ENCODE data around the gene RGR. TPM values are rescaled to one million over a fixed set of nuclear protein-coding genes. Genes with fewer than 3 reads are reported as not detected.

RGR gene
- polyA plus RNA-seq, 1 donor (not counting 4 experiments of a cell fraction or from before 2014, with no cell fraction given), result not detected

DNA sequence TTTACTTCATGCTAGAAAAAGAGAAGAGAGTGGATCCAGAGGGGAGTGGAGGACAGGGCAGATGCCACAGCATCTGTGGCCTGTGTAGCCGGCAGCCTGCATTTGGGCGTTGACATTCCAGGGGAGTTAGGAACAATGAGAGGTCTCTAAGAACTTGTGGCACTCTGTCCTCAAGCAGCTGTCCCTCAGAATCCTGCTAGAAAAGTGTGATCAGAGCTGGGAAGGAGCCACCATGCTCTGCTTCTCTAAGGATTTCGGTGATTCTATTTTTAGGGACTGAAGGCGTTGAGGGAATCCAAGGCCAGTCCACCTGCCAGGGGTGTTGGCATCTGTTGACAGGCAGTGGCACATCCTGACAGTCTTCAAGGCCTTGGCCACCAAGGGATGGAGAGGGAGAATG, 27.1 kb upstream of the RGR start:
- dilution Hi-C loops (cut with MboI; ENCODE audit: extremely low pct_ligation_motif_present, low sequenced_read_pairs), result no loop called here
- Histone ChIP-seq H3K9ac (ENCODE audit: control insufficient read depth, extremely low read depth, insufficient read depth, low read length) (no peak overlapping the region), H3K9me3 (ENCODE audit: control insufficient read depth, low read depth, low read length) (no peaks in the 10 kb centered on the region), H4K20me1 (ENCODE audit: control insufficient read depth, extremely low read depth, insufficient read depth, low read length) (no peaks in the 10 kb centered on the region), H3K36me3 (ENCODE audit: control insufficient read depth in 2 of 2, extremely low read depth in 1 of 2, insufficient read depth in 2 of 2, low read length in 2 of 2) (no peaks in the 10 kb centered on the region), H3K27ac (ENCODE audit: control insufficient read depth, insufficient read depth, low read length) (no peak overlapping the region), H3K27me3 (ENCODE audit: control insufficient read depth, extremely low read depth, insufficient read depth, low read length) (no peaks in the 10 kb centered on the region), H3K4me2 (ENCODE audit: control insufficient read depth, extremely low read depth, insufficient read depth, low read depth, low read length) (no peak overlapping the region), H3K9me1 (ENCODE audit: control insufficient read depth, extremely low read depth, insufficient read depth, low read length) (no peaks in the 10 kb centered on the region), H3K79me2 (ENCODE audit: control insufficient read depth, insufficient read depth, low read length) (no peaks in the 10 kb centered on the region), H2AFZ (ENCODE audit: control insufficient read depth, low read length) (no peak overlapping the region), H3K4me1 (ENCODE audit: control insufficient read depth, extremely low read depth, insufficient read depth, low read length) (no peaks in the 10 kb centered on the region), H3K4me3 (ENCODE audit: control insufficient read depth in 2 of 3, extremely low read depth in 1 of 3, insufficient read depth in 2 of 3, low read depth in 1 of 3, low read length in 3 of 3) (no peak overlapping the region)
- TF ChIP-seq, protein P1, sequence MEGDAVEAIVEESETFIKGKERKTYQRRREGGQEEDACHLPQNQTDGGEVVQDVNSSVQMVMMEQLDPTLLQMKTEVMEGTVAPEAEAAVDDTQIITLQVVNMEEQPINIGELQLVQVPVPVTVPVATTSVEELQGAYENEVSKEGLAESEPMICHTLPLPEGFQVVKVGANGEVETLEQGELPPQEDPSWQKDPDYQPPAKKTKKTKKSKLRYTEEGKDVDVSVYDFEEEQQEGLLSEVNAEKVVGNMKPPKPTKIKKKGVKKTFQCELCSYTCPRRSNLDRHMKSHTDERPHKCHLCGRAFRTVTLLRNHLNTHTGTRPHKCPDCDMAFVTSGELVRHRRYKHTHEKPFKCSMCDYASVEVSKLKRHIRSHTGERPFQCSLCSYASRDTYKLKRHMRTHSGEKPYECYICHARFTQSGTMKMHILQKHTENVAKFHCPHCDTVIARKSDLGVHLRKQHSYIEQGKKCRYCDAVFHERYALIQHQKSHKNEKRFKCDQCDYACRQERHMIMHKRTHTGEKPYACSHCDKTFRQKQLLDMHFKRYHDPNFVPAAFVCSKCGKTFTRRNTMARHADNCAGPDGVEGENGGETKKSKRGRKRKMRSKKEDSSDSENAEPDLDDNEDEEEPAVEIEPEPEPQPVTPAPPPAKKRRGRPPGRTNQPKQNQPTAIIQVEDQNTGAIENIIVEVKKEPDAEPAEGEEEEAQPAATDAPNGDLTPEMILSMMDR (optimal IDR thresholded peaks at IDR 0.05 in 1 of 3, IDR thresholded peaks at IDR 0.05 in 1 of 3, conservative IDR thresholded peaks at IDR 0.05 in 1 of 3; ENCODE audit: extremely low read depth in 1 of 3, insufficient read depth in 2 of 3, low read length in 3 of 3), result no peak
- no peak for TF ChIP-seq EZH2 (IDR thresholded peaks at IDR 0.05; ENCODE audit: low read length)
- FAIRE-seq (no peak), DNase-seq (ENCODE audit: low read depth, low spot score) (no peak)

DNA sequence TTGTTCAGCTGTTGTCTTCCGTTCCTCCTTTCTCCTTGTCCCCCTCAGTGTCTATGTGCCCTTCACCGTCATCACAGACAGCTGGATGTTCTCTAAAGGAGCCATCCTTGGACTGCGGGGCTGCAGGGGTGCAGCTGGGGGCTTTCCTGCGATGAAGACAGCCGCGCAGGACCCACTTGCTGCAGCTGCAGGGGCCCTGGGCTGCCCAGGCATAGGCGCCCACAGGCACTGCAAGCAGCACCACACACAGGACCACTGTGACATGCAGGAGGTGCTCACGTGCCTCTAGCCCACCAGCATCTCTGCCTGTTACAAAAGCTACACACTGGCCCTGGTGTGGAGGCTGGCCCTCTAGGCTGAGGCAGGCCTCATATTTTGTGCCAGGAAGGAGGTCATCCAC, 22.9 kb upstream of the RGR start:
- no peak for DNase-seq (ENCODE audit: low read depth, low spot score)
- no peak for TF ChIP-seq EZH2 (IDR thresholded peaks at IDR 0.05; ENCODE audit: low read length)
- TF ChIP-seq, protein P1 (optimal IDR thresholded peaks at IDR 0.05 in 1 of 3, IDR thresholded peaks at IDR 0.05 in 1 of 3, conservative IDR thresholded peaks at IDR 0.05 in 1 of 3; ENCODE audit: extremely low read depth in 1 of 3, insufficient read depth in 2 of 3, low read length in 3 of 3), result no peak
- H3K9me1 ChIP-seq (ENCODE audit: control insufficient read depth, extremely low read depth, insufficient read depth, low read length), result no peaks in the 10 kb centered on the region
- no peak overlapping the region for H2AFZ ChIP-seq (ENCODE audit: control insufficient read depth, low read length)
- H3K36me3 ChIP-seq (ENCODE audit: control insufficient read depth in 2 of 2, extremely low read depth in 1 of 2, insufficient read depth in 2 of 2, low read length in 2 of 2), result no peaks in the 10 kb centered on the region
- no peak overlapping the region for H3K9ac ChIP-seq (ENCODE audit: control insufficient read depth, extremely low read depth, insufficient read depth, low read length)
- no peaks in the 10 kb centered on the region for H3K9me3 ChIP-seq (ENCODE audit: control insufficient read depth, low read depth, low read length)
- no peaks in the 10 kb centered on the region for H3K4me1 ChIP-seq (ENCODE audit: control insufficient read depth, extremely low read depth, insufficient read depth, low read length)
- no peak overlapping the region for H3K4me2 ChIP-seq (ENCODE audit: control insufficient read depth, extremely low read depth, insufficient read depth, low read depth, low read length)
- H3K27me3 ChIP-seq (ENCODE audit: control insufficient read depth, extremely low read depth, insufficient read depth, low read length), result no peaks in the 10 kb centered on the region
- no peak overlapping the region for H3K27ac ChIP-seq (ENCODE audit: control insufficient read depth, insufficient read depth, low read length)
- no peak for FAIRE-seq
- dilution Hi-C loops (cut with MboI; ENCODE audit: extremely low pct_ligation_motif_present, low sequenced_read_pairs), result no loop called here
- H3K4me3 ChIP-seq (ENCODE audit: control insufficient read depth in 2 of 3, extremely low read depth in 1 of 3, insufficient read depth in 2 of 3, low read depth in 1 of 3, low read length in 3 of 3), result no peak overlapping the region
- no peaks in the 10 kb centered on the region for H3K79me2 ChIP-seq (ENCODE audit: control insufficient read depth, insufficient read depth, low read length)
- H4K20me1 ChIP-seq (ENCODE audit: control insufficient read depth, extremely low read depth, insufficient read depth, low read length), result no peaks in the 10 kb centered on the region

Measured in keratinocyte (primary cell).